Right hindlimb (tissue), 1 donor: Measurements from ENCODE around the gene MVB12B.
A peak's percentile ranks its signal among the peaks of the same experiment; 100 is the strongest.

Experiments
- DNase-seq: peaks from one replicate; pipeline ENCODE4 v3.0.0-alpha.2; 2018

MVB12B gene

GRCh38 chr9:126496181-126496576 is 169.6 kb downstream of the MVB12B start:
- DNase-seq, result no peak

GRCh38 chr9:126496781-126497659 is 170.4 kb downstream of the MVB12B start:
- no peak for DNase-seq

- DNase-seq, result no peak
Observed at GRCh38 chr9:126497660-126498275, 171.1 kb downstream of the MVB12B start.

GRCh38 chr9:126498331-126498730 is 171.7 kb downstream of the MVB12B start:
- DNase-seq, result no peak

- no peak for DNase-seq
Observed at GRCh38 chr9:126499005-126499910, 172.6 kb downstream of the MVB12B start.

GRCh38 chr9:126499911-126500599 is 173.4 kb downstream of the MVB12B start:
- no peak for DNase-seq

GRCh38 chr9:126500600-126501382 is 174.2 kb downstream of the MVB12B start:
- peak; percentile 89 for DNase-seq

- no peak for DNase-seq
Observed at GRCh38 chr9:126501383-126502331, 175.0 kb downstream of the MVB12B start.

GRCh38 chr9:126502417-126503332 is 176.0 kb downstream of the MVB12B start:
- no peak for DNase-seq

GRCh38 chr9:126503333-126504085 is 176.9 kb downstream of the MVB12B start:
- no peak for DNase-seq

- DNase-seq, result no peak
Observed at GRCh38 chr9:126504086-126504976, 177.7 kb downstream of the MVB12B start.

GRCh38 chr9:126504977-126505455 is 178.4 kb downstream of the MVB12B start:
- no peak for DNase-seq

- DNase-seq, result no peak
Observed at GRCh38 chr9:126505697-126506346, 179.2 kb downstream of the MVB12B start.

GRCh38 chr9:126506361-126507317 is 180.0 kb downstream of the MVB12B start:
- no peak for DNase-seq

GRCh38 chr9:126507318-126508109 is 180.9 kb downstream of the MVB12B start:
- DNase-seq, result no peak
